ENCODE results near the gene SOCS6. TPM values are rescaled to one million over a fixed set of nuclear protein-coding genes. Genes with fewer than 3 reads are reported as not detected.

The SOCS6 gene
- total RNA-seq, 6 donors from 2014 or later = 11.0 to 29.2 (median 19.8) TPM

GRCh38 chr18:70250781-70251180 is 38.1 kb upstream of the SOCS6 start:
- no peaks in the 10 kb centered on the region for H3K36me3 ChIP-seq
- no peak for ATAC-seq (ENCODE audit: low FRiP score in 2 of 2)
- H3K4me3 ChIP-seq = no peak overlapping the region
- H3K9me3 ChIP-seq = no peaks in the 10 kb centered on the region
- peak in 1 of 2 donors; percentile 35 for DNase-seq
- H3K27me3 ChIP-seq = no peaks in the 10 kb centered on the region
- H3K27ac ChIP-seq = no peak overlapping the region
- TF ChIP-seq POLR2AphosphoS5 (IDR thresholded peaks at IDR 0.05) (no peak), POLR2A (IDR thresholded peaks at IDR 0.05) (no peak), EP300 (IDR thresholded peaks at IDR 0.05) (no peak), CTCF (IDR thresholded peaks at IDR 0.05) (no peak)
- H3K4me1 ChIP-seq = no peaks in the 10 kb centered on the region
- WGBS, 2 donors = 78 to 83% methylated on average over 12 of the region's 12 CpGs

- Histone ChIP-seq H3K36me3 (no peaks in the 10 kb centered on the region), H3K4me1 (no peaks in the 10 kb centered on the region), H3K9me3 (no peaks in the 10 kb centered on the region), H3K27ac (no peak overlapping the region), H3K27me3 (no peaks in the 10 kb centered on the region), H3K4me3 (no peak overlapping the region)
- DNase-seq = no peak
- ATAC-seq (ENCODE audit: low FRiP score in 2 of 2) = no peak
- TF ChIP-seq POLR2AphosphoS5 (IDR thresholded peaks at IDR 0.05) = no peak
- TF ChIP-seq CTCF (IDR thresholded peaks at IDR 0.05) = no peak
- TF ChIP-seq EP300 (IDR thresholded peaks at IDR 0.05) = no peak
- TF ChIP-seq POLR2A (IDR thresholded peaks at IDR 0.05) = no peak
- 70 to 88% methylated on average over 5 of the region's 5 CpGs for WGBS, 2 donors
These were observed 32.7 kb upstream of the SOCS6 start for GRCh38 chr18:70256184-70256583.

- no peaks in the 10 kb centered on the region for H3K4me1 ChIP-seq
- no peak for DNase-seq
- no peaks in the 10 kb centered on the region for H3K27me3 ChIP-seq
- no peak overlapping the region for H3K4me3 ChIP-seq
- WGBS, 2 donors = 60 to 79% methylated on average over 4 of the region's 4 CpGs
- H3K36me3 ChIP-seq = no peaks in the 10 kb centered on the region
- no peak overlapping the region for H3K27ac ChIP-seq
- no peaks in the 10 kb centered on the region for H3K9me3 ChIP-seq
- TF ChIP-seq POLR2AphosphoS5 (IDR thresholded peaks at IDR 0.05) = no peak
- no peak for TF ChIP-seq CTCF (IDR thresholded peaks at IDR 0.05)
- no peak for TF ChIP-seq POLR2A (IDR thresholded peaks at IDR 0.05)
- no peak for TF ChIP-seq EP300 (IDR thresholded peaks at IDR 0.05)
- ATAC-seq (ENCODE audit: low FRiP score in 2 of 2) = no peak
These were observed 31.9 kb upstream of the SOCS6 start for GRCh38 chr18:70256994-70257393.

- no peak for ATAC-seq (ENCODE audit: low FRiP score in 2 of 2)
- Histone ChIP-seq H3K27ac (no peak overlapping the region), H3K36me3 (no peaks in the 10 kb centered on the region), H3K4me3 (no peak overlapping the region), H3K9me3 (no peaks in the 10 kb centered on the region), H3K27me3 (no peaks in the 10 kb centered on the region), H3K4me1 (no peaks in the 10 kb centered on the region)
- no peak for TF ChIP-seq POLR2AphosphoS5 (IDR thresholded peaks at IDR 0.05)
- TF ChIP-seq CTCF (IDR thresholded peaks at IDR 0.05) = no peak
- no peak for TF ChIP-seq EP300 (IDR thresholded peaks at IDR 0.05)
- no peak for TF ChIP-seq POLR2A (IDR thresholded peaks at IDR 0.05)
- no peak for DNase-seq
These were observed 30.6 kb upstream of the SOCS6 start for GRCh38 chr18:70258243-70258642.

- 87 to 94% methylated on average over 6 of the region's 6 CpGs for WGBS, 2 donors
- Histone ChIP-seq H3K36me3 (no peaks in the 10 kb centered on the region), H3K9me3 (no peaks in the 10 kb centered on the region), H3K4me1 (no peaks in the 10 kb centered on the region), H3K4me3 (no peak overlapping the region), H3K27me3 (no peaks in the 10 kb centered on the region), H3K27ac (no peak overlapping the region)
- TF ChIP-seq POLR2A (IDR thresholded peaks at IDR 0.05) (no peak), CTCF (IDR thresholded peaks at IDR 0.05) (no peak), POLR2AphosphoS5 (IDR thresholded peaks at IDR 0.05) (no peak), EP300 (IDR thresholded peaks at IDR 0.05) (no peak)
- DNase-seq = no peak
- ATAC-seq (ENCODE audit: low FRiP score in 2 of 2) = no peak
These were observed 28.2 kb upstream of the SOCS6 start for GRCh38 chr18:70260683-70261082.
